CD8-positive, alpha-beta memory T cell (primary cell): ENCODE measurements around the gene AFAP1L1. TPM values are rescaled to one million over a fixed set of nuclear protein-coding genes. Genes with fewer than 3 reads are reported as not detected.

Experiments
- CTCF ChIA-PET: fragments of 350-600 bp; sonication (Branson Sonifier 250); formaldehyde crosslinking; loops from one replicate; lab custom pipeline; 2021; ENCODE audit warnings: antibody characterized with exemption; lab: Charles Lee
- POLR2A ChIA-PET: fragments of 350-600 bp; sonication (Branson Sonifier 250); formaldehyde crosslinking; loops from one replicate; lab custom pipeline; 2021; ENCODE audit warnings: antibody characterized with exemption; lab: Charles Lee
- DNase-seq, 5 donors: peaks; one replicate each; pipeline versions ENCODE4 v3.0.0 to v3.0.0-alpha.2; 2020 to 2022; ENCODE audit warnings: mixed read lengths in 1 of 5
- H3K27ac ChIP-seq: one replicate; pipeline ENCODE4 v1.7.0; 2013; ENCODE audit warnings: low read depth, mild to moderate bottlenecking, low read length, moderate library complexity
- H3K27me3 ChIP-seq: 2 replicates; pipeline ENCODE4 v1.7.0; 2013; ENCODE audit warnings: low read length, mild to moderate bottlenecking; ENCODE audit not compliant: insufficient read depth, poor library complexity, severe bottlenecking
- H3K36me3 ChIP-seq: 2 replicates; pipeline ENCODE4 v1.7.0; 2013; ENCODE audit warnings: mild to moderate bottlenecking, low read length, moderate library complexity; ENCODE audit not compliant: insufficient read depth
- H3K4me1 ChIP-seq: 2 replicates; pipeline ENCODE4 v1.7.0; 2013; ENCODE audit warnings: mild to moderate bottlenecking, low read length, moderate library complexity; ENCODE audit not compliant: insufficient read depth
- H3K4me3 ChIP-seq: 2 replicates; pipeline ENCODE4 v1.7.0; 2013; ENCODE audit warnings: mild to moderate bottlenecking, low read length
- H3K9me3 ChIP-seq: 2 replicates; pipeline ENCODE4 v1.7.0; 2013; ENCODE audit warnings: mild to moderate bottlenecking, low read length
- H3K27ac Mint-ChIP-seq, 8 donors: one replicate each; pipeline ENCODE4 v1.8.0; 2020 to 2021; ENCODE audit warnings: mixed read lengths in 8 of 8, mild to moderate bottlenecking in 6 of 8, inconsistent platforms in 3 of 8, moderate library complexity in 3 of 8
- H3K27me3 Mint-ChIP-seq, 2 donors: one replicate each; pipeline ENCODE4 v1.8.0; 2020 to 2021; ENCODE audit warnings: mixed read lengths in 2 of 2, mild to moderate bottlenecking in 1 of 2, moderate library complexity in 1 of 2
- H3K36me3 Mint-ChIP-seq, 3 donors: one replicate each; pipeline ENCODE4 v1.8.0; 2020 to 2021; ENCODE audit warnings: mixed read lengths in 3 of 3, inconsistent platforms in 1 of 3, mild to moderate bottlenecking in 1 of 3
- H3K4me1 Mint-ChIP-seq, 3 donors: one replicate each; pipeline ENCODE4 v1.8.0; 2020 to 2021; ENCODE audit warnings: mixed read lengths in 3 of 3, inconsistent platforms in 1 of 3, mild to moderate bottlenecking in 1 of 3
- H3K4me3 Mint-ChIP-seq, 7 donors: one replicate each; pipeline ENCODE4 v1.8.0; 2020 to 2021; ENCODE audit warnings: mixed read lengths in 7 of 7, mild to moderate bottlenecking in 6 of 7, moderate library complexity in 4 of 7, inconsistent platforms in 2 of 7
- H3K9me3 Mint-ChIP-seq, 5 donors: one replicate each; pipeline ENCODE4 v1.8.0; 2020 to 2022; ENCODE audit warnings: mixed read lengths in 5 of 5, mild to moderate bottlenecking in 3 of 5, moderate library complexity in 2 of 5, inconsistent platforms in 1 of 5
- polyA plus RNA-seq: library from polyadenylated mRNA; unstranded; fragments of 300-500 nt; fragmentation: Illumina TruSeq; gene quantifications from one replicate; pipeline ENCODE4 v1.2.3, GENCODE V29; 2021
- total RNA-seq, 2 experiments: library from RNA; stranded (reverse); gene quantifications; one replicate each; pipeline ENCODE4 v1.2.3, GENCODE V29; 2021

Gene AFAP1L1
- total and polyA plus RNA-seq, 3 experiments from 2014 or later = 0.18 TPM; not detected in 2

- Mint-ChIP-seq H3K27me3 (peaks cover 4% of the 10 kb centered on the region in 2 donors), H3K4me3 (no peak overlapping the region), H3K4me1 (no peaks in the 10 kb centered on the region)
These were observed 51.6 kb downstream of the AFAP1L1 start for GRCh38 chr5:149323210-149323609.

GRCh38 chr5:149323621-149324205 lies 52.1 kb downstream of the AFAP1L1 start:
- peaks cover 0 to 3% (median 0%) of the 10 kb centered on the region in 5 donors for H3K9me3 Mint-ChIP-seq
- Histone ChIP-seq H3K4me3 (no peak overlapping the region), H3K27me3 (no peaks in the 10 kb centered on the region), H3K4me1 (no peaks in the 10 kb centered on the region), H3K9me3 (no peaks in the 10 kb centered on the region), H3K27ac (no peak overlapping the region), H3K36me3 (no peaks in the 10 kb centered on the region)
- H3K4me3 Mint-ChIP-seq = no peak overlapping the region
- no peak for DNase-seq
- ChIA-PET POLR2A (interaction anchor here (0.7 kb wide), 1 partner anchor 21 kb away, joined by 4 read pairs; the partner anchor contains the start of gene GRPEL2), CTCF (interaction anchor here (0.6 to 0.9 kb wide), 2 partner anchors 22 to 45 kb away, joined by 3 to 5 read pairs; no protein-coding TSS in a partner anchor)
- no peak overlapping the region for H3K27ac Mint-ChIP-seq
- no peaks in the 10 kb centered on the region for H3K4me1 Mint-ChIP-seq
- no peaks in the 10 kb centered on the region for H3K36me3 Mint-ChIP-seq
- H3K27me3 Mint-ChIP-seq = peaks cover 4% of the 10 kb centered on the region in 2 donors

More at GRCh38 chr5:149323210-149323609, 51.6 kb downstream of the AFAP1L1 start:
- Histone ChIP-seq H3K27ac (no peak overlapping the region), H3K36me3 (no peaks in the 10 kb centered on the region), H3K4me1 (no peaks in the 10 kb centered on the region), H3K9me3 (no peaks in the 10 kb centered on the region), H3K27me3 (no peaks in the 10 kb centered on the region), H3K4me3 (no peak overlapping the region)
- Mint-ChIP-seq H3K27ac (no peak overlapping the region), H3K9me3 (peaks cover 0 to 3% (median 0%) of the 10 kb centered on the region in 5 donors), H3K36me3 (no peaks in the 10 kb centered on the region)
- POLR2A ChIA-PET = interaction anchor here (0.7 kb wide), 1 partner anchor 22 kb away, joined by 4 read pairs; the partner anchor contains the start of gene GRPEL2
- no peak for DNase-seq
- CTCF ChIA-PET = interaction anchor here (0.9 kb wide), 1 partner anchor 45 kb away, joined by 5 read pairs; no protein-coding TSS in a partner anchor

GRCh38 chr5:149324641-149325040 lies 53.0 kb downstream of the AFAP1L1 start:
- Histone ChIP-seq H3K4me1 (no peaks in the 10 kb centered on the region), H3K27me3 (no peaks in the 10 kb centered on the region), H3K27ac (no peak overlapping the region), H3K9me3 (no peaks in the 10 kb centered on the region), H3K4me3 (no peak overlapping the region), H3K36me3 (no peaks in the 10 kb centered on the region)
- H3K4me1 Mint-ChIP-seq = no peaks in the 10 kb centered on the region
- ChIA-PET CTCF (interaction anchor here (0.6 to 1.0 kb wide), 2 partner anchors 21 to 47 kb away, joined by 3 read pairs; no protein-coding TSS in a partner anchor), POLR2A (no interaction called here)
- H3K27me3 Mint-ChIP-seq = peaks cover 4% of the 10 kb centered on the region in 2 donors
- peaks cover 0 to 3% (median 0%) of the 10 kb centered on the region in 5 donors for H3K9me3 Mint-ChIP-seq
- no peaks in the 10 kb centered on the region for H3K36me3 Mint-ChIP-seq
- no peak overlapping the region for H3K27ac Mint-ChIP-seq
- H3K4me3 Mint-ChIP-seq = no peak overlapping the region
- no peak for DNase-seq

GRCh38 chr5:149325166-149325735 lies 53.6 kb downstream of the AFAP1L1 start:
- no peak overlapping the region for H3K27ac Mint-ChIP-seq
- no peaks in the 10 kb centered on the region for H3K27me3 ChIP-seq
- H3K36me3 Mint-ChIP-seq = no peaks in the 10 kb centered on the region
- no peaks in the 10 kb centered on the region for H3K9me3 ChIP-seq
- H3K27ac ChIP-seq = no peak overlapping the region
- no peaks in the 10 kb centered on the region for H3K4me1 ChIP-seq
- ChIA-PET CTCF (interaction anchor here (1.0 kb wide), 1 partner anchor 47 kb away, joined by 3 read pairs; no protein-coding TSS in a partner anchor), POLR2A (no interaction called here)
- no peak overlapping the region for H3K4me3 Mint-ChIP-seq
- no peak for DNase-seq
- H3K9me3 Mint-ChIP-seq = peaks cover 0 to 3% (median 0%) of the 10 kb centered on the region in 5 donors
- no peak overlapping the region for H3K4me3 ChIP-seq
- no peaks in the 10 kb centered on the region for H3K36me3 ChIP-seq
- H3K27me3 Mint-ChIP-seq = peaks cover under 1% of the 10 kb centered on the region in 2 donors
- H3K4me1 Mint-ChIP-seq = no peaks in the 10 kb centered on the region

- H3K27ac ChIP-seq = no peak overlapping the region
- Mint-ChIP-seq H3K4me1 (no peaks in the 10 kb centered on the region), H3K36me3 (no peaks in the 10 kb centered on the region), H3K9me3 (peaks cover 0 to 3% (median 0%) of the 10 kb centered on the region in 5 donors), H3K27ac (no peak overlapping the region), H3K27me3 (no peaks in the 10 kb centered on the region), H3K4me3 (no peak overlapping the region)
- H3K4me1 ChIP-seq = no peaks in the 10 kb centered on the region
- no peak overlapping the region for H3K4me3 ChIP-seq
- no peak for DNase-seq
- H3K36me3 ChIP-seq = no peaks in the 10 kb centered on the region
- ChIA-PET CTCF (interaction anchor here (2.1 to 2.9 kb wide), 2 partner anchors 8 to 45 kb away, joined by 6 to 9 read pairs; no protein-coding TSS in a partner anchor), POLR2A (no interaction called here)
- H3K9me3 ChIP-seq = no peaks in the 10 kb centered on the region
- H3K27me3 ChIP-seq = no peaks in the 10 kb centered on the region
These were observed 54.2 kb downstream of the AFAP1L1 start for GRCh38 chr5:149325894-149326293.

GRCh38 chr5:149326611-149327010 lies 55.0 kb downstream of the AFAP1L1 start:
- no peaks in the 10 kb centered on the region for H3K36me3 Mint-ChIP-seq
- H3K36me3 ChIP-seq = no peaks in the 10 kb centered on the region
- H3K9me3 ChIP-seq = no peaks in the 10 kb centered on the region
- no peaks in the 10 kb centered on the region for H3K4me1 ChIP-seq
- POLR2A ChIA-PET = no interaction called here
- DNase-seq = no peak
- H3K27ac Mint-ChIP-seq = no peak overlapping the region
- H3K4me3 Mint-ChIP-seq = no peak overlapping the region
- no peak overlapping the region for H3K27ac ChIP-seq
- CTCF ChIA-PET = interaction anchor here (2.1 to 2.9 kb wide), 2 partner anchors 9 to 45 kb away, joined by 6 to 9 read pairs; no protein-coding TSS in a partner anchor
- no peaks in the 10 kb centered on the region for H3K4me1 Mint-ChIP-seq
- no peak overlapping the region for H3K4me3 ChIP-seq
- no peaks in the 10 kb centered on the region for H3K27me3 ChIP-seq
- peaks cover 0 to 3% (median 0%) of the 10 kb centered on the region in 5 donors for H3K9me3 Mint-ChIP-seq
- no peaks in the 10 kb centered on the region for H3K27me3 Mint-ChIP-seq

- Histone ChIP-seq H3K27ac (no peak overlapping the region), H3K36me3 (no peaks in the 10 kb centered on the region), H3K27me3 (no peaks in the 10 kb centered on the region), H3K9me3 (no peaks in the 10 kb centered on the region), H3K4me1 (no peaks in the 10 kb centered on the region), H3K4me3 (no peak overlapping the region)
- Mint-ChIP-seq H3K36me3 (no peaks in the 10 kb centered on the region), H3K27me3 (no peaks in the 10 kb centered on the region), H3K4me3 (no peak overlapping the region), H3K4me1 (no peaks in the 10 kb centered on the region), H3K9me3 (peaks cover 0 to 3% (median 0%) of the 10 kb centered on the region in 5 donors), H3K27ac (no peak overlapping the region)
- POLR2A ChIA-PET = no interaction called here
- no peak for DNase-seq
- CTCF ChIA-PET = interaction anchor here (1.0 to 2.9 kb wide), 2 partner anchors 11 to 28 kb away, joined by 4 to 9 read pairs; no protein-coding TSS in a partner anchor
These were observed 56.5 kb downstream of the AFAP1L1 start for GRCh38 chr5:149328177-149328576.
